ENCODE results near the gene VCAM1.

DNA sequence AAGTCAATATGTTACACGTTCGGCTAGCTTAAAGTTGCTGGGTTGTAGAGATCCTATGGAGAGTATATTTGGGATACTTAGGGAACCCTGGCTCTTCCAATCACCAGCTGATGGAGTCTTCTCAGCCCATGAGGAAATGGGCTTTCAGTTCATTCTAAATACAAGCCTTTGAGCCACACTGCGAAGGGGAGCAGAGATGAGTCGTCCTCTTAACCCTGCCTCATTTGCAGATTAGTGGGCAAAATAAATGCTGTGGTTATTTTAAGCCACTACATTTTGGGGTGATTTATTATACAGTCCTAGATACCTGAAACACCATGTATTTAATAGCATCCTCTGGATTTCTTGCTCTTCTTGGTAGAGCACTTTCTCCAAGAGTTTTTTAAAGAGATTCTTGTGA, 19.0 kb upstream of the VCAM1 start:
- TF ChIP-seq POLR2AphosphoS5 (IDR thresholded peaks at IDR 0.05; ENCODE audit: borderline replicate concordance, low read depth, low read length) (no peak), EZH2 (IDR thresholded peaks at IDR 0.05) (no peak), FOXP2 (optimal IDR thresholded peaks at IDR 0.05; ENCODE audit: control extremely low read depth, extremely low read length, insufficient read depth) (no peak)
